Jurkat, Clone E6-1 (cell line): ENCODE data around the gene POLA2.
"Not testable (repeated sequence)": the region's sequence is repeated elsewhere in the genome, so short reads cannot be mapped to it uniquely, and the experiment has no call there.

ENCODE experiments used
- DNase-seq: peaks from one replicate; pipeline ENCODE4 v3.0.0-alpha.2; 2011; ENCODE audit warnings: low read depth, low spot score
- H3K4me3 ChIP-seq: 2 replicates; pipeline ENCODE4 v1.5.1; 2011; ENCODE audit warnings: mild to moderate bottlenecking, low read length, control low read depth, moderate library complexity

Gene POLA2

GRCh38 chr11:65320386-65321075 lies 58.8 kb downstream of the POLA2 start:
- no peak overlapping the region for H3K4me3 ChIP-seq
- no peak for DNase-seq

DNA sequence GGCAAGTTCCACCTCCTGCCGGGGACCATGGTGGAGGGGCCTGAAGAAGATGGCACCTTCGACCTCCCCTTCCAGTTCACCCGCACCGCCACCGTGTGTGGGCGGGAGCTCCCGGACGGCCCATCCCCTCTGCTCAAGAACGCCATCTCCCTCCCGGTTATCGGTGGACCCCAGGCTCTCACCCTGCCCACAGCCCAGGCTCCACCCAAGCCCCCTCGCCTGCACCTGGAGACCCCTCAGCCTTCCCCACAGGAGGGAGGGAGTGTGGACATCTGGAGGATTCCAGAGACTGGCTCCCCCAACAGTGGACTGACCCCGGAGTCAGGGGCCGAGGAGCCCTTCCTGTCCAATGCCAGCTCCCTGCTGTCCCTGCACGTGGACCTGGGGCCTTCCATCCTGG lies 59.3 kb downstream of the POLA2 start:
- DNase-seq, result no peak
- H3K4me3 ChIP-seq, result no peak overlapping the region

GRCh38 chr11:65321828-65322485 lies 60.2 kb downstream of the POLA2 start:
- no peak overlapping the region for H3K4me3 ChIP-seq
- no peak for DNase-seq

DNA sequence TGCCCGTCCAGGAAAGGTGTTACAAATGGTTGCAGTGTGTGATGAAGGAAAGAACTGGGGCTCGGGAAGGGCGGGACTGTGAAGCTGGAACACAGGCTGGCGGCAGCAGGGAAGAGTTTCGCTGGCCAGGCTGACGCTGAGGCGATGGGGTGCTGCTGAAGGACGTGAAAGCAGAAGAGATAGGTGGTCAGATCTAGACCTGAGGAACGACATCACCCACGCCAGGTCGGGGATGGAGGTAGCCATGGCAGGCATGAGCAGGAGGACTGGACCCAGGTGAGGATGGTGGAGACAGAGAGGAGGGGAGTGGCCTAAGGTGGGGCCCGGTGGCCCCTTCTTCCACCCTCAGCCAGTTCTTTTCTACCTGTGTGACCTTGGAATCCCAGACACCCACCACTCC lies 62.1 kb downstream of the POLA2 start:
- H3K4me3 ChIP-seq, result no peak overlapping the region
- no peak for DNase-seq

- no peak overlapping the region for H3K4me3 ChIP-seq
Measured at GRCh38 chr11:65325435-65325834, 63.7 kb downstream of the POLA2 start.

GRCh38 chr11:65327021-65327420 lies 65.3 kb downstream of the POLA2 start:
- no peak overlapping the region for H3K4me3 ChIP-seq
- no peak for DNase-seq

More at GRCh38 chr11:65325435-65325834, 63.7 kb downstream of the POLA2 start:
- no peak for DNase-seq

- no peak overlapping the region for H3K4me3 ChIP-seq
- no peak for DNase-seq
Measured at GRCh38 chr11:65329478-65329877, 67.7 kb downstream of the POLA2 start.

- peak; percentile 89 for DNase-seq
- H3K4me3 ChIP-seq, result no peak overlapping the region
Measured at GRCh38 chr11:65329944-65330403, 68.2 kb downstream of the POLA2 start.

DNA sequence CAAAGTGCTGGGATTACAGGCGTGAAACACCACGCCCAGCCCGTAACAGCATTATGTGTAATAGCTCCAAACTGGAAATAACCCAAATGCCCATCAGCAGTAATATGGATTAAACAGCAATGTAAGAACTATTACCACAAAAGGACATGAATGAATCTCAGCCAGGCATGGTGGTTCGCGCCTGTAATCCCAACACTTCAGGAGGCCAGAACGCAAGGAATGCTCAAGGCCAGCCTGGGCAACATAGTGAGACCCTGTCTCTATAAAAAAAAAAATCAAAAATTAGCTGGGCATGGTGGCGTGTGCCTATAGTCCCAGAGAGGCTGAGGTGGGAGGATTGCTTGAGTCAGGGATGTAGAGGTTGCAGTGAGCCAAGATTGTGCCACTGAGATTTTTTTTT lies 68.8 kb downstream of the POLA2 start:
- no peak overlapping the region for H3K4me3 ChIP-seq
- DNase-seq, result no peak

DNA sequence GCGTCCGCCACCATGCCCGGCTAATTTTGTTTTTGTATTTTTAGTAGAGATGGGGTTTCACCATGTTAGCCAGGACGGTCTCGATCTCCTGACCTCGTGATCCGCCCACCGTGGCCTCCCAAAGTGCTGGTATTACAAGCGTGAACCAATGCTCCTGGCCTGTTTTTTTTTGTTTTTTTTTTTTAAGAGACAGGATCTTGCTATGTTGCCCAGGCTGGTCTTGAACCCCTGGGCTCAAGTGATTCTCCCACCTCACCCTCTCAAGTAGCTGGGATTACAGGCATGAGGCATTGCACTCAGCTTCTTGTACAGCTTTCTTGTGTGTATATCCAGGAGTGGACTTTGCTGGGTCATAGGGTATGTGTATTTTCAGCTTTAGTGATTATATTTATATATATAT lies 70.8 kb downstream of the POLA2 start:
- not testable (repeated sequence) for DNase-seq, H3K4me3 ChIP-seq

- H3K4me3 ChIP-seq, result peak overlapping the region; percentile 93
- DNase-seq, result no peak
Measured at GRCh38 chr11:65334696-65335295, 73.0 kb downstream of the POLA2 start.

DNA sequence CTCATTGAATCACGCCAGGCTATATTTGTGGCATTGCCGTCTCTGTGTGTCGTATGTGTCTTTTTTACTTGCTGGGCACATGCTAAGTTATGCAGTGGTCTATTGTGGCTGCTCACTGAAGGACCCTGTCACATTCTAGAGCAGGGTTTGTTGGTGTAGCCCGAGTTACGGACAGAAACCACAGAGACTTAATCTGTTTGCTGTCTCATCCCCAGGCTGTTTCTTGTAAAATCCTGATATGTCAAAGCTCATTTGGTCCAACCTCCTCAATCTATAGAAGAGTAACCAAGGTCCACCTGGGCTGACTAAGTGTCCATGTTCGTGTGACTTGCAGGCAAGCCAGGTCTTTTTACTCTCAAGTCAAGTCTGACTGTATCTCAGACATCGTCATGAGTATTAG lies 76.9 kb downstream of the POLA2 start:
- DNase-seq, result no peak
- no peak overlapping the region for H3K4me3 ChIP-seq

GRCh38 chr11:65340226-65340625 lies 78.5 kb downstream of the POLA2 start:
- H3K4me3 ChIP-seq, result no peak overlapping the region
- DNase-seq, result no peak

GRCh38 chr11:65341856-65342255 lies 80.1 kb downstream of the POLA2 start:
- no peak overlapping the region for H3K4me3 ChIP-seq
- no peak for DNase-seq
